Muscle of back (tissue), 11 donors: ENCODE measurements around the gene TMEM219. TPM values are rescaled to one million over a fixed set of nuclear protein-coding genes. Genes with fewer than 3 reads are reported as not detected.

ENCODE experiments used
- DNase-seq, 3 donors: peaks; one replicate each; pipeline versions ENCODE4 v3.0.0 to v3.0.0-alpha.2; 2013
- polyA plus RNA-seq, 10 donors: library from polyadenylated mRNA; unstranded; fragments of 120-200 nt; gene quantifications; one replicate each; pipeline ENCODE4 v1.2.1, GENCODE V29; 2013; ENCODE audit not compliant: insufficient read length in 10 of 10

The TMEM219 gene
- polyA plus RNA-seq, 10 donors, result 54.7 to 68.3 (median 61.6) TPM

DNA sequence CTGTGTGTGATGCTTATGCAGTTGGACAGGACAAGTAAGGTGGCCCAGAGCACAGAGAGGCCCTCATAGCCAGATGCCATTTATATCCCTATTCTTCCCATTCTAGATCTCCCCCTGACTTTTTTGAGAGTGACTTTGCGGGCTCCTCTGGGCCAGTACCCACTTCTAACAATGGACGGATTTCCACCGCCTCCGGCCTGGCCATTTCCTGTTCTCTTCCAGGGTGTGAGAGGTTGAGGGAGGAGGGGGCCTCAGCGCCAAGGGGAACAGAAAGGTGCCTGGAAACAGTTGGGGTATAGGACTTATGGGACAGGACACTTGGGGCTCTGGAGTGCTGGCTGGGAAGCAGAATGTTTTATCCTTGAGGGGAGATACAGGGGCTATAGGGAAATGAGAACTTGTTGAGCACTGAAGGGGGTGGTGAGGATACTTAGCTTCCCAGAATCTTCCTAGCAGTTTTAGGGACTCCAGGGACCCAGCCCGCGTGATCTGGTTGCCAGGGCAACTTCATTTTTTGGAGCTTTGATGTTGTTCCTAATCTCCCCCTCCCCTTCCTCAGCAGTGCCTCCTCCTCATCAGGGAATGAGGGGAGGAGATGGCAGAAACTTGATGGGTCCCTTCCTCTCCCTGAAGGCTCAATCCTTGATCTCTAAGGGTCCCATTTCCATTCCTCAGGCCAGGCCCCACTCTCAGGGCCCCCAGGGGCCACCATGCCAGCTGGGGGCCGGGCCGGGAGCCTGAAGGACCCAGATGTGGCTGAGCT is 15.4 kb downstream of the TMEM219 start:
- no peak for DNase-seq

DNA sequence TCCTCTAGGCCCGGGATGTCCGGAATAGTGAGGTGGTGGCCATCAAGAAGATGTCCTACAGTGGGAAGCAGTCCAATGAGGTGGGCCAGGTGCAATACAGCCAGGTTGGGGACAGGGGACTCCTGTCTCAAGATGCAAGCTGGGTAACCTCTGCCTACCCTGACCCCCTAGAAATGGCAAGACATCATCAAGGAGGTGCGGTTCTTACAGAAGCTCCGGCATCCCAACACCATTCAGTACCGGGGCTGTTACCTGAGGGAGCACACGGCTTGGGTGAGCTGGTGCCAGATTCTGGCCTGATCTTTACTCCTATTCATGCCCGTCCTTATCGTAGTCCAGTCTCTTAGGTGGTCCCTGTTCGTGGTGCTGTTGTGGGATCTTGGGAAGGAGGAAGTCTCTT is 16.2 kb downstream of the TMEM219 start:
- DNase-seq, result no peak

DNA sequence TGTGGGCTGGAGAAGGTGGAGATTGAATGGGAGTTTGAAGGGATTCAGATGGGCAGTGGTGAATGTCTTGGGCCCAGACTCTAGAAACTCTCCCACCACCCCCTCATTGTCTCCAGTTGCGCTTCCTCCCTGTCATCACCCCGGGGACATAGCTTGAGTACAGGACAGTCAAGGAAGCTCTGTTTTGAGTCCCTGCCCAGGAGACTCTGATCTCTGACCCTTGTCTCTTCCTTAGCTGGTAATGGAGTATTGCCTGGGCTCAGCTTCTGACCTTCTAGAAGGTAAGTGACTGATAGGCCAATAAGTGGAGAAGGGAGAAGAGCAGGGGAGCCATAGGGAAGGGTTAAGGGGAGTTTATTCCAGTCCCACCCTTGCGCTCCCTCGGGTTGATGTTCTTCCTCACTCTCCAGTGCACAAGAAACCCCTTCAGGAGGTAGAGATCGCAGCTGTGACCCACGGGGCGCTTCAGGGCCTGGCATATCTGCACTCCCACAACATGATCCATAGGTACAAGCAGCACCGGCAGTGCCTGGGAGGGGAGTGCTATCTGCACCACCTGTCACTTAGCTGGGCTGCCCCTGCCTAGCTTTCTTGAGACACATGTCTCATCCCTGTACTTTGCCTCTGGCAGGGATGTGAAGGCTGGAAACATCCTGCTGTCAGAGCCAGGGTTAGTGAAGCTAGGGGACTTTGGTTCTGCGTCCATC is 16.8 kb downstream of the TMEM219 start:
- DNase-seq, result no peak

DNA sequence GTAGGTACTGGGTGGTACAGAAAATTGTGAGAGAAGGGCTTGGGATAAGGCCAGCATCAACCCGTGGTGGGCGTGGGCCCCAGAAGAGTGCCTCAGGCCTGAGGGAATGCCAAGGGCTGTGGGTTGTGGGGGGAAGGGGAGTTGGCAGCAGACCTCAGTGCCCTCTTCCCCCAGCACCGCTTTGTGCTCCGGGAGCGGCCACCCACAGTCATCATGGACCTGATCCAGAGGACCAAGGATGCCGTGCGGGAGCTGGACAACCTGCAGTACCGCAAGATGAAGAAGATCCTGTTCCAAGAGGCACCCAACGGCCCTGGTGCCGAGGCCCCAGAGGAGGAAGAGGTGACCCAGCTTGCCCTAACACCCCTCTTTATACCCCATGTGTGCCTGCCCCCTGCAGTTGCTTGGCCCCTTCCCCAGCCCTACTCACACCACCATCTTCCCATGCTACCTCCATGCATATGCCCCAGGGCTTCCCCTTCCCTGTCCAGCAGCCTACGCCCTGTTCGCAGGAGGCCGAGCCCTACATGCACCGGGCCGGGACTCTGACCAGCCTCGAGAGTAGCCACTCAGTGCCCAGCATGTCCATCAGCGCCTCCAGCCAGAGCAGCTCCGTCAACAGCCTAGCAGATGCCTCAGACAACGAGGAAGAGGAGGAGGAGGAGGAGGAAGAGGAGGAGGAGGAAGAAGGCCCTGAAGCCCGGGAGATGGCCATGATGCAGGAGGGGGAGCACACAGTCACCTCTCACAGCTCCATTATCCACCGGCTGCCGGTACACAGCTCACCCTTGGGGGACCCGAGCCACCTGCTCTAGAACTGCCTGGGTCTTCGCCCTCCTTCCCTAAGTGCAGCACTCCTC is 20.9 kb downstream of the TMEM219 start:
- no peak for DNase-seq

DNA sequence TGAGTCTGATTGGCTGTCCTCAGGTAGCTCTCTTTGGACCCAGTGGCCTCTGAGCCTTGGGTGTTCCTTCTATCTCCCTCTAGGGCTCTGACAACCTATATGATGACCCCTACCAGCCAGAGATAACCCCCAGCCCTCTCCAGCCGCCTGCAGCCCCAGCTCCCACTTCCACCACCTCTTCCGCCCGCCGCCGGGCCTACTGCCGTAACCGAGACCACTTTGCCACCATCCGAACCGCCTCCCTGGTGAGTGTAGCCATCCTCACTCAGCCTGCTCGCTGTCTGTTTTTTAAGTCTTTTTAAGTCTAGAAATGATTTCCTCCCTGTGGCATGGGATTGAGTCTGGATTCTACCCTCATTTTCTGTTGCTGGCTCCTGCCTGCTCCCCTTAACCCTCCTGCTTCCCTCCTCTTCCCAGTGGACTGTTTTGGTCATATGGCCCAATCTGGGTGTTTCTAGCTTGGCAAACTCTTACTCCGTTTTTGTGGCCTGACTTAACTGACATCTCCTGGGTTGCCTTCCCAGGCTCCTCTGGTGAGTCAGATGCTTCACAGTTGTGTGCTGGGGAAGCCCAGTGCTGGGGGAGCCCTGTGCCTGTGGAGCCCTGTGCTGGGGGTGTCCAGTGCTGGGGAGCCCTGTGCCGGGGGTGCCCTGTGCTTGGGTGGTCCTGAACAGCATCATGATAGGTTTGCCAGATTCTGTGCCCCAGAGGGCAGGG is 21.7 kb downstream of the TMEM219 start:
- DNase-seq, result no peak

DNA sequence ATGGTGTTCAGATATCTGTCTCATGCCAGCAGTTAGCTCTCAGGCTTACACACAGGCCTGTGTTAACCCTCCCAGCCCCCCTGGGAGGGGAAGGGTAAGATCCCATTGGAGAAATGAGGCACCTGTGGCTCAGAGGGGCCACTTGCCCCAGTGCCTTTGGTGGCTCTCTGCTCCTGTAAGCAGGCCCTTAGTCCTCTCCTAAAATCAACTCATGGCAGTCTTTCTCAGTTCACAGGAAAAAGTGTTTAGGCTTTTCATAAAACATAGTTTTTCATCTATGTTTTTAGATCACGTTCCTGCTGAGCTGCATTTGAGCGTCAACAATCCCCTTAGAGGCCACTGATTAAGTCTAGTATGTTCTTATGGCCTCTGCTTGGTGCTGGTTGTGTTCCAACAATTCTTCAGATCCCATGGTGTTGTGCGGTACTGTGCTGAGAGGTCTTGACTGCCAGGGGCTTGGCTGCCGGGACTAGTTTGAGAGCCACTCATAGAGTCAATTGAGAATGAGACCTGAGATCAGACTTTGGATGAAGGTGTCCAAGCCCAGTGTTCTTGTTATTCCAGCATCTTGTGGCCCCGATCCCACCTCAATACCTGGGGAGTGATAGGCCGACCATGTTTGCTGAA is 22.4 kb downstream of the TMEM219 start:
- no peak for DNase-seq

DNA sequence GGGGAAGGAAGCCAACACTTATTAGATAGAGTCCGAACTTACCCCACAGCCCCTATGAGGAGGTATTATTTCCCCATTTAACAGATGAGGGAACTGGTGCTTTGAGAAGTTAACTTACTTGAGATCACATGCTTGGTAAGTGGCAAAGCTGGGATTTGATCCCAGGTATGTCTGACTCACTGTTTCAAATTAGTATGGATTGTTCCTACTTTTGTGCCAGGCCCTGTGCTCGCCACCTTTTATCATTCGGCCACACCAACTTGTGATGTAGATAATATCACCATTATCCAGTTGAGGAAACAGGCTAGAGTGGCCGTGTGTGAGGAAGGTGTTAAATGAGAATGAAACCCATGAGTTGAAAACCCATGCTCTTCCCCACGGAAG is 22.9 kb downstream of the TMEM219 start:
- no peak for DNase-seq

DNA sequence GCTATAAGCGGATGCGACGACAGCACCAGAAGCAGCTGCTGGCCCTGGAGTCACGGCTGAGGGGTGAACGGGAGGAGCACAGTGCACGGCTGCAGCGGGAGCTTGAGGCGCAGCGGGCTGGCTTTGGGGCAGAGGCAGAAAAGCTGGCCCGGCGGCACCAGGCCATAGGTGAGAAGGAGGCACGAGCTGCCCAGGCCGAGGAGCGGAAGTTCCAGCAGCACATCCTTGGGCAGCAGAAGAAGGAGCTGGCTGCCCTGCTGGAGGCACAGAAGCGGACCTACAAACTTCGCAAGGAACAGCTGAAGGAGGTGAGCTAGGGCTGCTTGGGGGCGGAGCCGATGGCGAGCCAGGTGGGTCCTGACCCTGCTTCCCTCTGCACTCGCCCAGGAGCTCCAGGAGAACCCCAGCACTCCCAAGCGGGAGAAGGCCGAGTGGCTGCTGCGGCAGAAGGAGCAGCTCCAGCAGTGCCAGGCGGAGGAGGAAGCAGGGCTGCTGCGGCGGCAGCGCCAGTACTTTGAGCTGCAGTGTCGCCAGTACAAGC is 23.5 kb downstream of the TMEM219 start:
- DNase-seq, result no peak

DNA sequence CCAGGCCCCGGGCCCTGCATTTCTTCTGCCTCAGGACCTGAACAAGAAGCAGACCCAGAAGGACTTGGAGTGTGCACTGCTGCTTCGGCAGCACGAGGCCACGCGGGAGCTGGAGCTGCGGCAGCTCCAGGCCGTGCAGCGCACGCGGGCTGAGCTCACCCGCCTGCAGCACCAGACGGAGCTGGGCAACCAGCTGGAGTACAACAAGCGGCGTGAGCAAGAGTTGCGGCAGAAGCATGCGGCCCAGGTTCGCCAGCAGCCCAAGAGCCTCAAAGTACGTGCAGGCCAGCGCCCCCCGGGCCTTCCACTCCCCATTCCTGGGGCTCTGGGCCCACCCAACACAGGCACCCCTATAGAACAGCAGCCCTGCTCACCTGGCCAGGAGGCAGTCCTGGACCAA is 24.4 kb downstream of the TMEM219 start:
- no peak for DNase-seq

DNA sequence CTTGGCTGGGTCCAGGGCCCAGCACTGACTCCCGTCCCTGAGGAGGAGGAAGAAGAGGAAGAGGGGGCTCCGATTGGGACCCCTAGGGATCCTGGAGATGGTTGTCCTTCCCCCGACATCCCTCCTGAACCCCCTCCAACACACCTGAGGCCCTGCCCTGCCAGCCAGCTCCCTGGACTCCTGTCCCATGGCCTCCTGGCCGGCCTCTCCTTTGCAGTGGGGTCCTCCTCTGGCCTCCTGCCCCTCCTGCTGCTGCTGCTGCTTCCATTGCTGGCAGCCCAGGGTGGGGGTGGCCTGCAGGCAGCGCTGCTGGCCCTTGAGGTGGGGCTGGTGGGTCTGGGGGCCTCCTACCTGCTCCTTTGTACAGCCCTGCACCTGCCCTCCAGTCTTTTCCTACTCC is 25.1 kb downstream of the TMEM219 start:
- no peak for DNase-seq

DNA sequence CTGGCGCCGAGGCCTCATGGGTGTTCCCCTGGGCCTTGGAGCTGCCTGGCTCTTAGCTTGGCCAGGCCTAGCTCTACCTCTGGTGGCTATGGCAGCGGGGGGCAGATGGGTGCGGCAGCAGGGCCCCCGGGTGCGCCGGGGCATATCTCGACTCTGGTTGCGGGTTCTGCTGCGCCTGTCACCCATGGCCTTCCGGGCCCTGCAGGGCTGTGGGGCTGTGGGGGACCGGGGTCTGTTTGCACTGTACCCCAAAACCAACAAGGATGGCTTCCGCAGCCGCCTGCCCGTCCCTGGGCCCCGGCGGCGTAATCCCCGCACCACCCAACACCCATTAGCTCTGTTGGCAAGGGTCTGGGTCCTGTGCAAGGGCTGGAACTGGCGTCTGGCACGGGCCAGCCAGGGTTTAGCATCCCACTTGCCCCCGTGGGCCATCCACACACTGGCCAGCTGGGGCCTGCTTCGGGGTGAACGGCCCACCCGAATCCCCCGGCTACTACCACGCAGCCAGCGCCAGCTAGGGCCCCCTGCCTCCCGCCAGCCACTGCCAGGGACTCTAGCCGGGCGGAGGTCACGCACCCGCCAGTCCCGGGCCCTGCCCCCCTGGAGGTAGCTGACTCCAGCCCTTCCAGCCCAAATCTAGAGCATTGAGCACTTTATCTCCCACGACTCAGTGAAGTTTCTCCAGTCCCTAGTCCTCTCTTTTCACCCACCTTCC is 25.6 kb downstream of the TMEM219 start:
- DNase-seq, result no peak

DNA sequence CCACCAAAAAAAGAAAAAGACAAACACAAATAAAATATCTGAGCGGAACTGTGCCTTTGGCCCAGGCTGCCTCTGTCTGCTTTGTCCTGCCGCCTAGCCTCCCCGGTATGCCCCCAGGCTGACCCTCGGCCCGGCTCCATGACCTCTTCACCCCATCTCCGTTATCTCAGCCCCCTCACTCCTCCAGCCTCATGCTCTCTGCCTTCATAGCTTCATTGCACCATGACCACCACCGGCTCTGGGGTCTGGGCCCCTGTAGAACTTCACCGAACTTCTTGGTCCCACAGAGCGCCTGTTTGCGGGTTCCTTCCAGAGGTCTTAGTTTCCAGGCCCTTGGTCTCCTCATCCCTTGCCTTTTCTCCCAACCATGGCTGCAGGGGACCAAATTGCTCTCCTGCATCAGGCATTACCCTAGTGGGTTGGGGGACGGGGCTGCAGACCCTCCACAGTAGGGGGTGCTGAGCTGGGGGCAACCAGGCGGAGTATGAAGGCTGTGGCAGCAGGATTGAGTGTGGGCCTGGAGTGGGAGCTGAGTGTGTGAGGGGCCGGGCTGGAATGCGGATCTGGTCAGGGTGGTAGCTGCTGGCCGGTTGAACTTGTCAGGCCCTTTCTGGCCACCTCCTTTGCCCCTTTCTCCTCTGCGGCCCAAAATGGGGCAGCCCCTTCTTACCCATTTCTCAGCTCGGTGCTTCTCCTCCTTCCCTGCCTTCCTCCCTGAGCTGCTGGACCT is 26.6 kb downstream of the TMEM219 start:
- no peak for DNase-seq

DNA sequence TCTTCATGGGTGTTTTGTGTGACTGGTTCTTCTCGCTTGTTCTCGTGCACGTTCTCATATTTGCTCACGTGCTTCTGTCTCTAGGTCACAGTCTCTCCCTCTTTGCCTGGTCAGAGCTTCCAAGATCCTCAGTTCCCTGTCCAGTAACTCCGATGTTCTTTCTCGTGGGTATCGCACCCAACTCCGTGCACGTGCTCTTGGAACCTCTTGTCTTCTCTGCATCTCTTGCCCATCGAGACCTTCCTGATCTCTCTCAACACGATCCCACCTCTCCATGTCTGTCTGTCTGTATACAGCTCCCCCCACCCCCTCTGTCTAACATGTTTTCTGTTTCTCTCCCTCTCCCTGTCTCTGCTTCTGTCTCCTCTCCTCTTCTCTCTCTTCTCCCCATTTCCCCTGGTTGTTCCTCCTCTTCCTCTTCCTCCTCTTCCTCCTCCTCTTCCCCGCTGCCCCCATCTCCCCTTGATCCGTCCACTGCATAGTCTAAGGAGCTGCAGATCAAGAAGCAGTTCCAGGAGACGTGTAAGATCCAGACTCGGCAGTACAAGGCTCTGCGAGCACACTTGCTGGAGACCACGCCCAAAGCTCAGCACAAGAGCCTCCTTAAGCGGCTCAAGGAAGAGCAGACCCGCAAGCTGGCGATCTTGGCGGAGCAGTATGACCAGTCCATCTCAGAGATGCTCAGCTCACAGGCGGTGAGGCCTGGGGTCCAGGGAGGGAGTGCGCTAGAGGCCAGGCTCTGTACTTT is 27.4 kb downstream of the TMEM219 start:
- no peak for DNase-seq

DNA sequence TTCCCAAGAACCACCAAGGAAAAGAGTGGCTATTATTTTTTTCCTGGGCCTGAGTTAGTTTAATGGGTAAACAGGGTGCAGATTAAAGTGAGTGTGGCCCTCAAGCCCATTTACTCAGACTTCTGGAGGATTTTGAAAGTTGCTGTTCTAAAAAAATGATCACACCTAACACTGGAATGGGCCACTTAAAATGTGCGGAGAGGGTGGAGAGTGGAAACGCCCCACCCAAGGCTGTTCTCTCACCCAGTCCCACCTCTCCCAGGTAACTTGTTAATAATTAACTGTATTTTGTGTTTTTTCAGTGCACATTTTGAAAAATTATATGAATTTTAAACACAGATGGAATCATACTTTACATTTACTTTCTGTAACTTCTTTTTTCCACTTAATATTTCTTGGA is 28.2 kb downstream of the TMEM219 start:
- no peak for DNase-seq

DNA sequence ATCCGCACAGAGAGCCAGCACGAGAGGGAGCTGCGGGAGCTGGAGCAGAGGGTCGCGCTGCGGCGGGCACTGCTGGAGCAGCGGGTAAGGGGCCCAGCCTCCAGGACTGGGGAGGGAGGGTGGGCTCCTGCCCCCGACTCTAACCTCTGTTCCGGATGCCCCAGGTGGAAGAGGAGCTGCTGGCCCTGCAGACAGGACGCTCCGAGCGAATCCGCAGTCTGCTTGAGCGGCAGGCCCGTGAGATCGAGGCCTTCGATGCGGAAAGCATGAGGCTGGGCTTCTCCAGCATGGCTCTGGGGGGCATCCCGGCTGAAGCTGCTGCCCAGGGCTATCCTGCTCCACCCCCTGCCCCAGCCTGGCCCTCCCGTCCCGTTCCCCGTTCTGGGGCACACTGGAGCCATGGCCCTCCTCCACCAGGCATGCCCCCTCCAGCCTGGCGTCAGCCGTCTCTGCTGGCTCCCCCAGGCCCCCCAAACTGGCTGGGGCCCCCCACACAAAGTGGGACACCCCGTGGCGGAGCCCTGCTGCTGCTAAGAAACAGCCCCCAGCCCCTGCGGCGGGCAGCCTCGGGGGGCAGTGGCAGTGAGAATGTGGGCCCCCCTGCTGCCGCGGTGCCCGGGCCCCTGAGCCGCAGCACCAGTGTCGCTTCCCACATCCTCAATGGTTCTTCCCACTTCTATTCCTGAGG is 29.1 kb downstream of the TMEM219 start:
- no peak for DNase-seq

DNA sequence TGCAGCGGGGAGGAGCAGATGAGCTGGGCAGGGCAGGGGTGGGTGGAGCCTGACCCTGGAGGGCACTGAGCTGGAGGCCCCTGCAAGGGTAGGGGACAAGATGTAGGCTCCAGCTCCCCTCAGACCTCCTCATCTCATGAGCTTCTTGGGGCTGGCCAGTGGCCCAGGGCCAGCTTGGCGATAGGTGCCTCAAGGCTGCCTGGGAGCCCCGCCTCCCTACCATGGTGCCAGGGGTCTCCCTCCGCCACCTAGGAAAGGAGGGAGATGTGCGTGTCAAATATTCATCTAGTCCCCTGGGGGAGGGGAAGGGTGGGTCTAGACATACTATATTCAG is 29.7 kb downstream of the TMEM219 start:
- DNase-seq, result no peak

DNA sequence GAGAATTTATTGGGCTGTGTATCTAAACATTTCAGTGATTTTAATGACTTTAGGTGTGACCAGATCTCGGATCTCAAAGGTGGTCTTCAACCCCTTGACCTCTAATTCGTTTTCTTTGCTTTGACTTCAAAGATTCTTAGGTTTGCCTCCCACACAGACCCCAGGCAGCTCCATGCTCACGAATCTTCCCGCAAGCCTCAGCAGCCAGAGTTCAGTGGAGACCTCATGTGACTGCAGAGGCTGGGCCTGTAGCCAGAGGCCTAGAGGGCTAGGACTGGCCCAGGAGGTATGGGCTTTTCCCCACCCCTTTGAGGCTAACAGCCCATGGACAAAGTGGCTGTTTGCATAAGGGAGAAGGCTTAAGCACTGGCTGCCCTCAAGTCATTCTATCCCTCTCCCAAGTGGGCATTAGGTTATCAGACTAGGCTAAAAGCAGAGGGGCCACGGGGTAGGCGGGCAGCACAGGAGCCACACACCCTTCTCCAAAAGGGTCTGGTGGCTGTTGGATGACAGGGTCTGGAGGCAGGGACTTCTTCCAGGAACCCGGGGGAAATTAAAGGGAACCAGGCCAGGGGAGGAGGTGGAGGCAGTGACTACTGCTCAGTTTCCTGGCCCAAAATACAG is 30.6 kb downstream of the TMEM219 start:
- no peak for DNase-seq
